GM20000 (cell line): ENCODE data around the gene OTX1.

Experiments used
- DNase-seq: peaks from one replicate; pipeline ENCODE4 v3.0.0; 2012; ENCODE audit warnings: low spot score
- CTCF ChIP-seq: IDR thresholded peaks from 2 replicates; pipeline ENCODE4 v1.5.1; 2012; ENCODE audit warnings: mild to moderate bottlenecking, control low read depth; ENCODE audit errors: extremely low read depth, missing control alignments

The OTX1 gene

GRCh38 chr2:63050334-63051041 lies at the start of gene OTX1:
OTX1 (plus strand) TSS chr2:63050830; CDS start chr2:63052991, 2,161 bp downstream.
- no peak for TF ChIP-seq CTCF
- peak; percentile 96 for DNase-seq

- DNase-seq: no peak
- no peak for TF ChIP-seq CTCF
Observed at GRCh38 chr2:63001576-63001975, 49.1 kb upstream of the OTX1 start.

GRCh38 chr2:63003351-63003750 lies 47.3 kb upstream of the OTX1 start:
- TF ChIP-seq CTCF: no peak
- no peak for DNase-seq

- DNase-seq: no peak
- no peak for TF ChIP-seq CTCF
Observed at GRCh38 chr2:63007813-63008458, 42.7 kb upstream of the OTX1 start.

GRCh38 chr2:63008838-63009237 lies 41.8 kb upstream of the OTX1 start:
- TF ChIP-seq CTCF: no peak
- DNase-seq: no peak

- TF ChIP-seq CTCF: no peak
- DNase-seq: no peak
Observed at GRCh38 chr2:63009490-63009889, 41.1 kb upstream of the OTX1 start.

- no peak for DNase-seq
- no peak for TF ChIP-seq CTCF
Observed at GRCh38 chr2:63012541-63012940, 38.1 kb upstream of the OTX1 start.
